Uterus (tissue), 4 donors: ENCODE data around the gene PTPRN2. TPM values are rescaled to one million over a fixed set of nuclear protein-coding genes. Genes with fewer than 3 reads are reported as not detected.
A peak's percentile ranks its signal among the peaks of the same experiment; 100 is the strongest.
"Not testable (repeated sequence)": the region's sequence is repeated elsewhere in the genome, so short reads cannot be mapped to it uniquely, and the experiment has no call there.

Source experiments
- DNase-seq, 2 donors: peaks; one replicate each; pipeline ENCODE4 v3.0.0-alpha.2; 2019 to 2020
- H3K27ac ChIP-seq, 2 donors: fragments of 200-600 bp; sonication (generic); 1 replicate in 1 of 2; 2 replicates in 1 of 2; pipeline ENCODE4 v1.5.1; 2016 to 2018
- H3K27me3 ChIP-seq, 2 donors: fragments of 200-600 bp; sonication (generic); one replicate each; pipeline ENCODE4 v1.5.1; 2018 to 2019; ENCODE audit warnings: control low read depth in 1 of 2
- H3K36me3 ChIP-seq, 2 donors: fragments of 200-600 bp; sonication (generic); one replicate each; pipeline ENCODE4 v1.5.1; 2019; ENCODE audit warnings: control low read depth in 1 of 2
- H3K4me1 ChIP-seq, 2 donors: fragments of 200-600 bp; sonication (generic); one replicate each; pipeline ENCODE4 v1.5.1; 2018 to 2019; ENCODE audit warnings: control low read depth in 1 of 2
- H3K4me3 ChIP-seq, 2 donors: fragments of 200-600 bp; sonication (generic); 1 replicate in 1 of 2; 2 replicates in 1 of 2; pipeline ENCODE4 v1.5.1; 2018 to 2019; ENCODE audit warnings: mild to moderate bottlenecking in 1 of 2
- H3K9me3 ChIP-seq, 2 donors: fragments of 200-600 bp; sonication (generic); one replicate each; pipeline ENCODE4 v1.5.1; 2019; ENCODE audit warnings: control low read depth in 1 of 2
- POLR2A ChIP-seq, 2 donors: fragments of 450-650 bp; IDR thresholded peaks; one replicate each; pipeline ENCODE4 v1.6.1; 2016; ENCODE audit warnings: antibody characterized with exemption in 2 of 2, mild to moderate bottlenecking in 1 of 2, moderate library complexity in 1 of 2
- intact Hi-C: fragments of 100-400 bp; cut with DNase I; formaldehyde crosslinking; loops from one replicate; pipeline ENCODE4 v1.15.1; 2023; ENCODE audit warnings: low total_unique reads
- total RNA-seq, 4 donors: library from RNA; depleted of rRNA in 3 of 4; stranded (reverse); fragments of >200 nt in 3 of 4; gene quantifications; one replicate each; pipeline versions ENCODE4 v1.1.0 to v1.2.4, GENCODE V29; 2014 to 2023
- TF ChIP-seq, protein P1 (sequence below), 4 experiments: fragments of 200-600 bp in 2 of 4; fragments of 450-650 bp in 2 of 4; sonication (generic) in 2 of 4; IDR thresholded peaks; one replicate each; pipeline ENCODE4 v1.5.1; 2016 to 2019; ENCODE audit warnings: antibody characterized with exemption in 4 of 4, mild to moderate bottlenecking in 2 of 4, moderate library complexity in 1 of 4
- donor health status: DM: yes; HTN: yes; CAD: no.

Gene PTPRN2
- total RNA-seq, 4 donors from 2014 or later = 1.2 to 5.2 (median 2.3) TPM

DNA sequence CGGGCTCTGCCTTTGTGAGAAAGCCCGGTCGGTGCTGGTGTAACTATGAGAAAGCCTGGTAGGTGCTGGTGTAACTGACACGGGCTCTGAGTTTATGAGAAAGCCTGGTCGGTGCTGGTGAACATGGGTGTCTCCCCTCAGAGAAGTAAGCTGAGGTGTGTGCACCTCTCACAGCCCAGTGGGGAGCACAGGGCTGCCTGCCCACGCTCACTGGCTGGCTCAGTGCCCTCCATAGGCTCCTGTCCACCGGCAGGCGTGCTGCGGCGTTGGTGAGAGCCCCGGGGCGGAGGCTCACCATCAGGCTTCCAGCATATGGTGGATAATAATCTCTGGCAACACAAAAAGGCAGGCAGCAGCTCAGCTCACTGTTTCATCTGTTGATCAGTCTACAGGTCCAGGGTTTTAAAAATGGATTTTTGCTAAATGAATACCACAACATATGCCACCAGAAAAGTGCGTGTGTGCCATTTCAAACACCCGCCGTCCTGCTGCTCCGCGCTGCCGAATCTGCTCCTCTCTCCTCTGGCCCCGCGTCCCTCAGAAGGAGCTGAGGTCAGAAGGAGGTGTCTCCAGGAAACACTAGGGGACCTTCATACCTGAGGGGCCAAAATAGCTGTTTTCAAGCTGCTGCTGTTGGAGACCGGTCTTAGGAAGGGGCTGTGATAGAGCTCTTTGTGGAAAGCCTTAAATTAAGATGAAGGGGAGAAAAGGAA is 885.2 kb downstream of the PTPRN2 start:
- TF ChIP-seq, protein P1, sequence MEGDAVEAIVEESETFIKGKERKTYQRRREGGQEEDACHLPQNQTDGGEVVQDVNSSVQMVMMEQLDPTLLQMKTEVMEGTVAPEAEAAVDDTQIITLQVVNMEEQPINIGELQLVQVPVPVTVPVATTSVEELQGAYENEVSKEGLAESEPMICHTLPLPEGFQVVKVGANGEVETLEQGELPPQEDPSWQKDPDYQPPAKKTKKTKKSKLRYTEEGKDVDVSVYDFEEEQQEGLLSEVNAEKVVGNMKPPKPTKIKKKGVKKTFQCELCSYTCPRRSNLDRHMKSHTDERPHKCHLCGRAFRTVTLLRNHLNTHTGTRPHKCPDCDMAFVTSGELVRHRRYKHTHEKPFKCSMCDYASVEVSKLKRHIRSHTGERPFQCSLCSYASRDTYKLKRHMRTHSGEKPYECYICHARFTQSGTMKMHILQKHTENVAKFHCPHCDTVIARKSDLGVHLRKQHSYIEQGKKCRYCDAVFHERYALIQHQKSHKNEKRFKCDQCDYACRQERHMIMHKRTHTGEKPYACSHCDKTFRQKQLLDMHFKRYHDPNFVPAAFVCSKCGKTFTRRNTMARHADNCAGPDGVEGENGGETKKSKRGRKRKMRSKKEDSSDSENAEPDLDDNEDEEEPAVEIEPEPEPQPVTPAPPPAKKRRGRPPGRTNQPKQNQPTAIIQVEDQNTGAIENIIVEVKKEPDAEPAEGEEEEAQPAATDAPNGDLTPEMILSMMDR (IDR thresholded peaks at IDR 0.05) = no peak
- TF ChIP-seq POLR2A (IDR thresholded peaks at IDR 0.05) = no peak
- H3K4me1 ChIP-seq = no peaks in the 10 kb centered on the region
- peak in 1 of 2 donors; percentile 4 for DNase-seq
- H3K36me3 ChIP-seq = no peaks in the 10 kb centered on the region
- intact Hi-C loops = no loop called here
- H3K4me3 ChIP-seq = no peak overlapping the region
- H3K27me3 ChIP-seq = no peaks in the 10 kb centered on the region
- no peak overlapping the region for H3K27ac ChIP-seq
- no peaks in the 10 kb centered on the region for H3K9me3 ChIP-seq

DNA sequence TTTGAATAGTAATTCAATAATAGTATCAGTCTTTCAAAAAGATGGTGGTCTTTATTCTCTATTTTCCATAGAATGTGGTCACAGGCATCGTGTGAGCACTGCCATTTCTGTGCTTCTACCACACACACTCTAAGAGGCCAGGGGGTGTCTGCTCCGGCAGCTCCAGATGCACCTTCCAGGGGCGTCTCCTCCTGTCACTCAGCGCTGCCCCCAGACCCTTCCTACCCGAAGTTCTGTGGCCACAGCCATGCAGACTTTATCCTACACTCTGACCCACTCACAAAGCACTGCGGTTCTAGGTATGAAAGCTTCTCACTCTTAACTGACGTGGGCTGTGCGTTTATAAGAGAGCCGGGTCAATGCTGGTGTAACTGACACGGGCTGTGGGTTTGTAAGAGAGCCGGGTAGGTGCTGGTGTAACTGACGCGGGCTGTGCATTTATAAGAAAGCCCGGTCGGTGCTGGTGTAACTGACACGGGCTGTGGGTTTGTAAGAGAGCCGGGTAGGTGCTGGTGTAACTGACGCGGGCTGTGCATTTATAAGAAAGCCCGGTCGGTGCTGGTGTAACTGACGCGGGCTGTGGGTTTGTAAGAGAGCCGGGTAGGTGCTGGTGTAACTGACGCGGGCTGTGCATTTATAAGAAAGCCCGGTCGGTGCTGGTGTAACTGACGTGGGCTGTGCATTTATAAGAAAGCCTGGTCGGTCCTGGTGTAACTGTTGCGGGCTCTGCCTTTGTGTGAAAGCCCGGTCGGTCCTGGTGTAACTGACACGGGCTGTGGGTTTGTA is 886.0 kb downstream of the PTPRN2 start:
- H3K9me3 ChIP-seq, H3K4me1 ChIP-seq, H3K27ac ChIP-seq, H3K4me3 ChIP-seq, H3K27me3 ChIP-seq, intact Hi-C loops, H3K36me3 ChIP-seq: not testable (repeated sequence)
- peak in 1 of 2 donors; percentile 1 for DNase-seq

- no peaks in the 10 kb centered on the region for H3K36me3 ChIP-seq
- peak in 1 of 2 donors; percentile 3 for DNase-seq
- intact Hi-C loops = no loop called here
Observed at GRCh38 chr7:157700231-157701005, 887.2 kb downstream of the PTPRN2 start.

DNA sequence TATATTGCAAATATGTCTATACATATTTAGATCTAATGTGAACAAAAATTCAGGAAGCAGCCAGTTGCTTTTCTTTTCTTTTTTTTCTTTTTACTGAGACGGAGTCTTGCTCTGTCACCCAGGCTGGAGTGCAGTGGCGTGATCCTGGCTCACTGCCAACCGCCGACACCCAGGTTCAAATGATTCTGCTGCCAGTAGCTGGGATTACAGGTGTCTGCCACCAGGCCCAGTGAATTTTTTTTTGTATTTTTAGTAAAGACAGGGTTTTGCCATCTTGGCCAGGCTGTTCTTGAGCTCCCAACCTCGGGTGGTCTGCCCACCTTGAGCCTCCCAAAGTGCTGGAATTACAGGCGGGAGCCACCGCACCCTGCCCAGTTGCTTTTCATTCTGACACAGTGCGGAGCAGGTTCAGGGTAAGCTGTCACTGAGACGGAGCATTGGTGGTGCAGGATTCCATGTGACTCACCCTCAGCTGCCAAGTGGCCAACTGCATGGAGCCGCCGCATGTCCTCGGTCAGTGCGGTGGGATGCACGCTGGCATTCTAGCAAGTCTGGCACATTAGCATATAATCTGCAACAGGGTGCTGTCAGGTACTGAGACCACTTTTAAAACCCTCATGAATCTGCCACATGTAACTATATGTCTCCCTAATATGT is 888.1 kb downstream of the PTPRN2 start:
- no peak for TF ChIP-seq POLR2A (IDR thresholded peaks at IDR 0.05)
- TF ChIP-seq, protein P1 (IDR thresholded peaks at IDR 0.05) = no peak
- H3K36me3 ChIP-seq = no peaks in the 10 kb centered on the region
- no peak overlapping the region for H3K4me3 ChIP-seq
- no peaks in the 10 kb centered on the region for H3K9me3 ChIP-seq
- peaks cover 0 to 3% of the 10 kb centered on the region in 2 donors for H3K27me3 ChIP-seq
- intact Hi-C loops = no loop called here
- no peaks in the 10 kb centered on the region for H3K4me1 ChIP-seq
- H3K27ac ChIP-seq = no peak overlapping the region
- DNase-seq = peak in 1 of 2 donors; percentile 8

More at GRCh38 chr7:157700231-157701005, 887.2 kb downstream of the PTPRN2 start:
- Histone ChIP-seq H3K27ac (no peak overlapping the region), H3K27me3 (peaks cover 0 to under 1% of the 10 kb centered on the region in 2 donors), H3K9me3 (no peaks in the 10 kb centered on the region), H3K4me3 (no peak overlapping the region), H3K4me1 (no peaks in the 10 kb centered on the region)
- TF ChIP-seq, protein P1 (IDR thresholded peaks at IDR 0.05) = no peak
- TF ChIP-seq POLR2A (IDR thresholded peaks at IDR 0.05) = no peak

GRCh38 chr7:157697287-157697686 is 890.3 kb downstream of the PTPRN2 start:
- H3K27ac ChIP-seq, intact Hi-C loops, H3K36me3 ChIP-seq, H3K4me3 ChIP-seq, H3K9me3 ChIP-seq, H3K27me3 ChIP-seq, DNase-seq, H3K4me1 ChIP-seq: not testable (repeated sequence)

DNA sequence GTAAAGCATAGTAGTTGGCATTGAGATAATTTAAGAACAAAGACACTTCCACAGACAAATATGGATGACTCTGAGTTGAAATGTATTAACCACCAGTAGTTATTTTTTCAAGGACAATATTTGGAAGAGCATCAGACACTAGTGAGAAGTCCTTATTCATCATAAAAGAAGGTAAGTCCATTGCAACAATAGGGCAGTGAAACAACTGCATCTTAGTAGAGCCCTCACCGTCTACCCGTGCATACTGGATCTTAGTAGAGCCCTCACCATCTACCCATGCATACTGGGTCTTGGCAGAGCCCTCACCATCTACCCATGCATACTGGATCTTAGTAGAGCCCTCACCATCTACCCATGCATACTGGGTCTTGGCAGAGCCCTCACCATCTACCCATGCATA is 892.0 kb downstream of the PTPRN2 start:
- H3K4me3 ChIP-seq, H3K27me3 ChIP-seq, H3K27ac ChIP-seq, H3K36me3 ChIP-seq, H3K4me1 ChIP-seq, intact Hi-C loops, H3K9me3 ChIP-seq, DNase-seq: not testable (repeated sequence)
